Astrocyte of the spinal cord (primary cell): Measurements from ENCODE around the gene PLA2G6.

Experiments used
- DNase-seq: peaks from one replicate; pipeline ENCODE4 v3.0.0; 2011; ENCODE audit warnings: low read depth, low spot score
- H3K4me3 ChIP-seq: 2 replicates; pipeline ENCODE4 v1.5.1; 2011; ENCODE audit warnings: low read depth, mild to moderate bottlenecking, low read length, moderate library complexity
- CTCF ChIP-seq: IDR thresholded peaks from 2 replicates; pipeline ENCODE4 v1.5.1; 2012; ENCODE audit warnings: low read depth, mild to moderate bottlenecking, low read length, inconsistent platforms
- in situ Hi-C: cut with HindIII; loops from 2 replicates; pipeline ENCODE4 v1.10.0; 2017; ENCODE audit warnings: low sequenced_read_pairs

The PLA2G6 gene

GRCh38 chr22:38075105-38075825 lies 106.4 kb downstream of the PLA2G6 start:
- no peak for DNase-seq
- in situ Hi-C loops: no loop called here
- no peak for TF ChIP-seq CTCF
- H3K4me3 ChIP-seq: no peak overlapping the region

- H3K4me3 ChIP-seq: no peak overlapping the region
- in situ Hi-C loops: no loop called here
- TF ChIP-seq CTCF: peak; percentile 69
- DNase-seq: peak; percentile 36
Measured at GRCh38 chr22:38074181-38075104, 107.2 kb downstream of the PLA2G6 start.

- DNase-seq: no peak
- in situ Hi-C loops: no loop called here
- no peak for TF ChIP-seq CTCF
- H3K4me3 ChIP-seq: no peak overlapping the region
Measured at GRCh38 chr22:38073150-38074130, 108.2 kb downstream of the PLA2G6 start.

- no peak for TF ChIP-seq CTCF
- in situ Hi-C loops: no loop called here
- no peak for DNase-seq
- H3K4me3 ChIP-seq: no peak overlapping the region
Measured at GRCh38 chr22:38072322-38073149, 109.1 kb downstream of the PLA2G6 start.

GRCh38 chr22:38071421-38072321 lies 110.0 kb downstream of the PLA2G6 start:
- DNase-seq: no peak
- in situ Hi-C loops: no loop called here
- H3K4me3 ChIP-seq: no peak overlapping the region
- TF ChIP-seq CTCF: no peak
